ENCODE data around the gene NLRC4.

Gene NLRC4

DNA sequence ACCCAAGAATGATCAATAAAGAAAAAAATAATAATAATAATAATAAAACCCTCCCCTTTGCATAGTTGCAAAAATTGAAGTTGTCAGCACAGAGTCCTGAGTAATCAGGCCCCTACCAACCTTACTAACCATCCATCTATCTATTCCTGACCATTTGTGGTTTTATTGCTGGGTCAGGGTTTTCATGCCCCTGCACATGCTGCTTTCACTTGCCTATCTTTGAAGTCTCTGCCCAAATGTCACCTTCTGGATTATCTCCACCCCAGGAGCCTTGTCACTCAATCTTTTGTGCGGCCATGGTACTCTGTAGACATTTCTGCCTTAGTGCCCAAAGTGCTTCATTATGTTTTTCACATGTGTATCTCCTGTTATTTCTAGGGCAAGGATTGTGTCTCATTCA lies 63.9 kb downstream of the NLRC4 start:
- TF ChIP-seq CTCF (IDR thresholded peaks at IDR 0.05; ENCODE audit: insufficient read depth, low read depth, low read length, missing control alignments) = no peak
- H3K4me3 ChIP-seq (ENCODE audit: low read length) = no peak overlapping the region
- no peak for DNase-seq (ENCODE audit: low read depth)

- no peak for TF ChIP-seq CTCF (IDR thresholded peaks at IDR 0.05; ENCODE audit: insufficient read depth, low read depth, low read length, missing control alignments)
- no peak for DNase-seq (ENCODE audit: low read depth)
- no peak overlapping the region for H3K4me3 ChIP-seq (ENCODE audit: low read length)
Measured at GRCh38 chr2:32192418-32192817, 72.3 kb downstream of the NLRC4 start.

DNA sequence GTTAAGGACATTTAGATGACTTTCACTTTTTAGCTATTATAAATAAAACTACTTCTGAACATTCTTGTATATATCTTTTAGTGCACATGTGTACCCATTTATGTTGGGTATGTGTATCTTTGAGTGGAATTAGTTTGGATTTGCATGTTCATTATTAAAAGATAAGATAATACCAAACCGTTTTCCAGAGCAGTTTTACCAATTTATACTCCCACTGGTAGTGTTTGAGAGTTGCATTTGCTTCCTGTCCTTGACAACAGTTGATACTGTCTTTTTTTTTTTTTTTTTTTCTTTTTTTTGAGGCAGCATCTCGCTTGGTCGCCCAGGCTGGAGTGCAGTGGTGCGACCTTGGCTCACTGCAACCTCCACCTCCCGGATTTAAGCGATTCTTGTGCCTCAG lies 75.7 kb downstream of the NLRC4 start:
- no peak for TF ChIP-seq CTCF (IDR thresholded peaks at IDR 0.05; ENCODE audit: insufficient read depth, low read depth, low read length, missing control alignments)
- DNase-seq (ENCODE audit: low read depth) = no peak
- no peak overlapping the region for H3K4me3 ChIP-seq (ENCODE audit: low read length)

DNA sequence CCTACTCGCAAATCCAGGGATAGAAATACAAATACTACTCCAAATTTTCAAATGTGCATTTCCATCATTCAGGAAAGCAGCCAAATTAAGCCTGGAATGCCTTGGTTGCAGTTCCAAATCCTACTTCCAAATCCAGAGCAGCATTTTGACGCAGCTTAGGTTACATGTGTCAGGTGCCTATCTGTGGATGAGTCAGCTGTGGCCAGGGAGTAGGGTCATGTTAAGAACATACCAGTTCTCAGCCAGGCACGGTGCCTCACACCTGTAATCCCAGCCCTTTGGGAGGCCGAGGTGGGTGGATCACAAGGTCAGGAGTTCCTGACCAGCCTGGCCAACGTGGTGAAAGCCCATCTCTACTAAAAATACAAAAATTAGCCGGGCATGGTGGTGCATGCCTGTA lies 82.0 kb downstream of the NLRC4 start:
- DNase-seq (ENCODE audit: low read depth) = no peak
- no peak for TF ChIP-seq CTCF (IDR thresholded peaks at IDR 0.05; ENCODE audit: insufficient read depth, low read depth, low read length, missing control alignments)
- no peak overlapping the region for H3K4me3 ChIP-seq (ENCODE audit: low read length)
